Liver (tissue), 9 donors: ENCODE measurements around the gene ARHGAP32. TPM values are rescaled to one million over a fixed set of nuclear protein-coding genes. Genes with fewer than 3 reads are reported as not detected.

Source experiments
- DNase-seq: peaks from one replicate; pipeline ENCODE4 v3.0.0-alpha.2; 2017; ENCODE audit warnings: low spot score
- H3K27ac ChIP-seq, 2 donors: one replicate each; pipeline ENCODE4 v1.7.0; 2013; ENCODE audit warnings: inconsistent platforms in 2 of 2, low read length in 2 of 2, control low read depth in 1 of 2, low read depth in 1 of 2, mild to moderate bottlenecking in 1 of 2
- H3K27me3 ChIP-seq, 4 donors: one replicate each; pipeline versions ENCODE4 v1.6.1 to v1.7.0; 2013; ENCODE audit warnings: low read length in 3 of 4, inconsistent platforms in 1 of 4, mild to moderate bottlenecking in 1 of 4, moderate library complexity in 1 of 4; ENCODE audit not compliant: control insufficient read depth in 4 of 4, insufficient read depth in 4 of 4
- H3K36me3 ChIP-seq, 4 donors: one replicate each; pipeline versions ENCODE4 v1.6.1 to v1.7.0; 2013; ENCODE audit warnings: low read length in 3 of 4, mild to moderate bottlenecking in 3 of 4, low read depth in 1 of 4, moderate library complexity in 1 of 4; ENCODE audit not compliant: control insufficient read depth in 4 of 4, insufficient read depth in 3 of 4
- H3K4me1 ChIP-seq, 4 donors: one replicate each; pipeline versions ENCODE4 v1.6.1 to v1.7.0; 2013; ENCODE audit warnings: low read length in 3 of 4, mild to moderate bottlenecking in 3 of 4, moderate library complexity in 1 of 4; ENCODE audit not compliant: control insufficient read depth in 4 of 4, insufficient read depth in 4 of 4
- H3K4me3 ChIP-seq, 3 donors: one replicate each; pipeline versions ENCODE4 v1.6.1 to v1.7.0; 2013; ENCODE audit warnings: low read length in 3 of 3, control low read depth in 1 of 3, low read depth in 1 of 3, mild to moderate bottlenecking in 1 of 3
- H3K9ac ChIP-seq, 2 donors: one replicate each; pipeline ENCODE4 v1.7.0; 2013; ENCODE audit warnings: low read length in 2 of 2, mild to moderate bottlenecking in 2 of 2, moderate library complexity in 2 of 2, control low read depth in 1 of 2, low read depth in 1 of 2
- H3K9me3 ChIP-seq, 4 donors: one replicate each; pipeline versions ENCODE4 v1.6.1 to v1.7.0; 2013; ENCODE audit warnings: low read length in 3 of 4; ENCODE audit not compliant: control insufficient read depth in 4 of 4
- EGR1 ChIP-seq, 2 donors: IDR thresholded peaks; 2 replicates each; pipeline ENCODE4 v1.6.1; 2016 to 2018; ENCODE audit warnings: antibody characterized with exemption in 2 of 2, low read depth in 2 of 2
- FOXA1 ChIP-seq: IDR thresholded peaks from 2 replicates; pipeline ENCODE4 v1.6.1; 2016; ENCODE audit warnings: antibody characterized with exemption
- FOXA2 ChIP-seq: IDR thresholded peaks from 2 replicates; pipeline ENCODE4 v1.6.1; 2016; ENCODE audit warnings: antibody characterized with exemption
- GABPA ChIP-seq, 2 donors: IDR thresholded peaks in 1 of 2; conservative IDR thresholded peaks in 1 of 2; 2 replicates each; pipeline ENCODE4 v1.6.1; 2016; ENCODE audit warnings: antibody characterized with exemption in 2 of 2, mild to moderate bottlenecking in 1 of 2, moderate library complexity in 1 of 2
- HNF4A ChIP-seq, 2 donors: conservative IDR thresholded peaks; 2 replicates each; pipeline ENCODE4 v1.6.1; 2016; ENCODE audit warnings: antibody characterized with exemption in 2 of 2, mild to moderate bottlenecking in 2 of 2
- HNF4G ChIP-seq: IDR thresholded peaks from 2 replicates; pipeline ENCODE4 v1.6.1; 2016; ENCODE audit warnings: antibody characterized with exemption
- JUND ChIP-seq, 2 donors: IDR thresholded peaks; 2 replicates each; pipeline ENCODE4 v1.6.1; 2016; ENCODE audit warnings: antibody characterized with exemption in 2 of 2
- NR2F2 ChIP-seq: IDR thresholded peaks from 2 replicates; pipeline ENCODE4 v1.6.1; 2016; ENCODE audit warnings: antibody characterized with exemption
- RAD21 ChIP-seq, 2 donors: IDR thresholded peaks; 2 replicates each; pipeline ENCODE4 v1.6.1; 2016; ENCODE audit warnings: antibody characterized with exemption in 2 of 2, mild to moderate bottlenecking in 2 of 2
- RXRA ChIP-seq, 2 donors: IDR thresholded peaks; 2 replicates each; pipeline ENCODE4 v1.6.1; 2017 to 2018; ENCODE audit warnings: antibody characterized with exemption in 2 of 2, mild to moderate bottlenecking in 1 of 2
- SP1 ChIP-seq: IDR thresholded peaks from 2 replicates; pipeline ENCODE4 v1.6.1; 2018; ENCODE audit warnings: antibody characterized with exemption, mild to moderate bottlenecking
- TAF1 ChIP-seq: conservative IDR thresholded peaks from 2 replicates; pipeline ENCODE4 v1.6.1; 2016; ENCODE audit warnings: antibody characterized with exemption, mild to moderate bottlenecking
- YY1 ChIP-seq: IDR thresholded peaks from 2 replicates; pipeline ENCODE4 v1.6.1; 2016; ENCODE audit warnings: antibody characterized with exemption, mild to moderate bottlenecking
- WGBS: extraction: QIAGEN DNeasy Blood & Tissue Kit; methylation state at CpG from one replicate; pipeline ENCODE4 v1.1.7; 2013; 5-methylcytosine and 5-hydroxymethylcytosine counted together
- polyA plus RNA-seq, 2 donors: library from polyadenylated mRNA; stranded (reverse) in 1 of 2; unstranded in 1 of 2; fragments of 200-250 nt in 1 of 2; fragments of >200 nt in 1 of 2; fragmentation: Nextera tagmentation in 1 of 2; extraction: Ambion mirVana in 1 of 2; gene quantifications; one replicate each; pipeline versions ENCODE4 v1.2.1 to v1.2.3, GENCODE V29; 2013 to 2015
- total RNA-seq, 2 donors: library from RNA; depleted of rRNA; stranded (reverse); fragments of >200 nt; gene quantifications; one replicate each; pipeline ENCODE4 v1.2.3, GENCODE V29; 2014
- TF ChIP-seq, protein P1 (sequence below): IDR thresholded peaks from 2 replicates; pipeline ENCODE4 v1.6.1; 2016; ENCODE audit warnings: antibody characterized with exemption, mild to moderate bottlenecking
- TF ChIP-seq, protein P2 (sequence below): IDR thresholded peaks from 2 replicates; pipeline ENCODE4 v1.6.1; 2016; ENCODE audit warnings: antibody characterized with exemption
- TF ChIP-seq, protein P3 (sequence below): fragments of 150-350 bp; IDR thresholded peaks from 2 replicates; pipeline ENCODE4 v1.5.1; 2017; ENCODE audit warnings: improper control_type of control experiment, low read depth, low read length; ENCODE audit not compliant: missing input control
- TF ChIP-seq, protein P4 (sequence below): IDR thresholded peaks from 2 replicates; pipeline ENCODE4 v1.6.1; 2016; ENCODE audit warnings: antibody characterized with exemption
- donor health status: healthy.
- donor health status: healthy.
- donor health status: healthy.
- donor health status: healthy.
- donor health status: healthy.

The ARHGAP32 gene
- total and polyA plus RNA-seq, 4 donors: 1.8 to 13.1 (median 2.6) TPM

- 90% methylated on average over 1 of the region's 1 CpG for WGBS
- no peaks in the 10 kb centered on the region for H3K27me3 ChIP-seq
- H3K4me1 ChIP-seq: no peaks in the 10 kb centered on the region
- H3K9ac ChIP-seq: no peak overlapping the region
- no peak for DNase-seq
- no peak for TF ChIP-seq FOXA1
- TF ChIP-seq, protein P1, sequence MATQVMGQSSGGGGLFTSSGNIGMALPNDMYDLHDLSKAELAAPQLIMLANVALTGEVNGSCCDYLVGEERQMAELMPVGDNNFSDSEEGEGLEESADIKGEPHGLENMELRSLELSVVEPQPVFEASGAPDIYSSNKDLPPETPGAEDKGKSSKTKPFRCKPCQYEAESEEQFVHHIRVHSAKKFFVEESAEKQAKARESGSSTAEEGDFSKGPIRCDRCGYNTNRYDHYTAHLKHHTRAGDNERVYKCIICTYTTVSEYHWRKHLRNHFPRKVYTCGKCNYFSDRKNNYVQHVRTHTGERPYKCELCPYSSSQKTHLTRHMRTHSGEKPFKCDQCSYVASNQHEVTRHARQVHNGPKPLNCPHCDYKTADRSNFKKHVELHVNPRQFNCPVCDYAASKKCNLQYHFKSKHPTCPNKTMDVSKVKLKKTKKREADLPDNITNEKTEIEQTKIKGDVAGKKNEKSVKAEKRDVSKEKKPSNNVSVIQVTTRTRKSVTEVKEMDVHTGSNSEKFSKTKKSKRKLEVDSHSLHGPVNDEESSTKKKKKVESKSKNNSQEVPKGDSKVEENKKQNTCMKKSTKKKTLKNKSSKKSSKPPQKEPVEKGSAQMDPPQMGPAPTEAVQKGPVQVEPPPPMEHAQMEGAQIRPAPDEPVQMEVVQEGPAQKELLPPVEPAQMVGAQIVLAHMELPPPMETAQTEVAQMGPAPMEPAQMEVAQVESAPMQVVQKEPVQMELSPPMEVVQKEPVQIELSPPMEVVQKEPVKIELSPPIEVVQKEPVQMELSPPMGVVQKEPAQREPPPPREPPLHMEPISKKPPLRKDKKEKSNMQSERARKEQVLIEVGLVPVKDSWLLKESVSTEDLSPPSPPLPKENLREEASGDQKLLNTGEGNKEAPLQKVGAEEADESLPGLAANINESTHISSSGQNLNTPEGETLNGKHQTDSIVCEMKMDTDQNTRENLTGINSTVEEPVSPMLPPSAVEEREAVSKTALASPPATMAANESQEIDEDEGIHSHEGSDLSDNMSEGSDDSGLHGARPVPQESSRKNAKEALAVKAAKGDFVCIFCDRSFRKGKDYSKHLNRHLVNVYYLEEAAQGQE: no peak
- no peak for TF ChIP-seq RAD21 (IDR thresholded peaks at IDR 0.05)
- TF ChIP-seq HNF4A (conservative IDR thresholded peaks at IDR 0.05): no peak
- no peak for TF ChIP-seq GABPA (IDR thresholded peaks at IDR 0.05 in 1 of 2, conservative IDR thresholded peaks at IDR 0.05 in 1 of 2)
- no peak for TF ChIP-seq EGR1 (IDR thresholded peaks at IDR 0.05; ENCODE audit: low read depth in 2 of 2)
- TF ChIP-seq TAF1: no peak
- H3K27ac ChIP-seq: no peak overlapping the region
- H3K36me3 ChIP-seq: no peaks in the 10 kb centered on the region
- peaks cover 0 to 9% (median under 1%) of the 10 kb centered on the region in 4 donors for H3K9me3 ChIP-seq
- no peak overlapping the region for H3K4me3 ChIP-seq
These were observed 89.4 kb downstream of the ARHGAP32 start for GRCh38 chr11:129102756-129103155.

DNA sequence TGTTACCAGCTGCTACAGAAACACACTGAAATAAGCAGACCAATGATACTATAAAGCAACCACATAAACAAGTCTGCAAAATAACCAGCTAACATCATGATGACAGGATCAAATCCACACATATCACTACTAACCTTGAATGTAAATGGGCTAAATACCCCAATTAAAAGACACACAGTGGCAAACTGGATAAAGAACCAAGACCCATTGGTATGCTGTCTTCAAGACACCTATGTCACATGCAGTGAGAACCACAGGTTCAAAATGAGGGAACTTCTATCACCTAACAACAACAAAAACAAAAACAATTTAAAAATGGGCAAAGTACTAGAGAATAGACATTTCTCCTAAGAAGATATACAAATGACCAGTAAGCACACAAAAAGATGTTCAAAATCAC is 89.9 kb downstream of the ARHGAP32 start:
- no peaks in the 10 kb centered on the region for H3K36me3 ChIP-seq
- no peak for DNase-seq
- peaks cover 0 to 9% (median under 1%) of the 10 kb centered on the region in 4 donors for H3K9me3 ChIP-seq
- H3K27me3 ChIP-seq: no peaks in the 10 kb centered on the region
- no peak overlapping the region for H3K4me3 ChIP-seq
- TF ChIP-seq JUND (IDR thresholded peaks at IDR 0.05) (no peak), FOXA2 (no peak), YY1 (no peak), TAF1 (no peak), EGR1 (IDR thresholded peaks at IDR 0.05; ENCODE audit: low read depth in 2 of 2) (no peak)
- TF ChIP-seq, protein P2, sequence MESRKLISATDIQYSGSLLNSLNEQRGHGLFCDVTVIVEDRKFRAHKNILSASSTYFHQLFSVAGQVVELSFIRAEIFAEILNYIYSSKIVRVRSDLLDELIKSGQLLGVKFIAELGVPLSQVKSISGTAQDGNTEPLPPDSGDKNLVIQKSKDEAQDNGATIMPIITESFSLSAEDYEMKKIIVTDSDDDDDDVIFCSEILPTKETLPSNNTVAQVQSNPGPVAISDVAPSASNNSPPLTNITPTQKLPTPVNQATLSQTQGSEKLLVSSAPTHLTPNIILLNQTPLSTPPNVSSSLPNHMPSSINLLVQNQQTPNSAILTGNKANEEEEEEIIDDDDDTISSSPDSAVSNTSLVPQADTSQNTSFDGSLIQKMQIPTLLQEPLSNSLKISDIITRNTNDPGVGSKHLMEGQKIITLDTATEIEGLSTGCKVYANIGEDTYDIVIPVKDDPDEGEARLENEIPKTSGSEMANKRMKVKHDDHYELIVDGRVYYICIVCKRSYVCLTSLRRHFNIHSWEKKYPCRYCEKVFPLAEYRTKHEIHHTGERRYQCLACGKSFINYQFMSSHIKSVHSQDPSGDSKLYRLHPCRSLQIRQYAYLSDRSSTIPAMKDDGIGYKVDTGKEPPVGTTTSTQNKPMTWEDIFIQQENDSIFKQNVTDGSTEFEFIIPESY: no peak
- no peak overlapping the region for H3K27ac ChIP-seq
- no peak overlapping the region for H3K9ac ChIP-seq
- H3K4me1 ChIP-seq: no peaks in the 10 kb centered on the region

- 90% methylated on average over 2 of the region's 2 CpGs for WGBS
- no peak overlapping the region for H3K4me3 ChIP-seq
- H3K9ac ChIP-seq: no peak overlapping the region
- H3K4me1 ChIP-seq: no peaks in the 10 kb centered on the region
- H3K36me3 ChIP-seq: peaks cover 0 to 4% (median under 1%) of the 10 kb centered on the region in 4 donors
- no peak overlapping the region for H3K27ac ChIP-seq
- H3K27me3 ChIP-seq: no peaks in the 10 kb centered on the region
- H3K9me3 ChIP-seq: no peaks in the 10 kb centered on the region
- no peak for DNase-seq
- no peak for TF ChIP-seq RAD21 (IDR thresholded peaks at IDR 0.05)
- TF ChIP-seq, protein P1: no peak
- no peak for TF ChIP-seq RXRA (IDR thresholded peaks at IDR 0.05)
- TF ChIP-seq, protein P3, sequence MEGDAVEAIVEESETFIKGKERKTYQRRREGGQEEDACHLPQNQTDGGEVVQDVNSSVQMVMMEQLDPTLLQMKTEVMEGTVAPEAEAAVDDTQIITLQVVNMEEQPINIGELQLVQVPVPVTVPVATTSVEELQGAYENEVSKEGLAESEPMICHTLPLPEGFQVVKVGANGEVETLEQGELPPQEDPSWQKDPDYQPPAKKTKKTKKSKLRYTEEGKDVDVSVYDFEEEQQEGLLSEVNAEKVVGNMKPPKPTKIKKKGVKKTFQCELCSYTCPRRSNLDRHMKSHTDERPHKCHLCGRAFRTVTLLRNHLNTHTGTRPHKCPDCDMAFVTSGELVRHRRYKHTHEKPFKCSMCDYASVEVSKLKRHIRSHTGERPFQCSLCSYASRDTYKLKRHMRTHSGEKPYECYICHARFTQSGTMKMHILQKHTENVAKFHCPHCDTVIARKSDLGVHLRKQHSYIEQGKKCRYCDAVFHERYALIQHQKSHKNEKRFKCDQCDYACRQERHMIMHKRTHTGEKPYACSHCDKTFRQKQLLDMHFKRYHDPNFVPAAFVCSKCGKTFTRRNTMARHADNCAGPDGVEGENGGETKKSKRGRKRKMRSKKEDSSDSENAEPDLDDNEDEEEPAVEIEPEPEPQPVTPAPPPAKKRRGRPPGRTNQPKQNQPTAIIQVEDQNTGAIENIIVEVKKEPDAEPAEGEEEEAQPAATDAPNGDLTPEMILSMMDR: no peak
- no peak for TF ChIP-seq FOXA1
- no peak for TF ChIP-seq HNF4A (conservative IDR thresholded peaks at IDR 0.05)
- no peak for TF ChIP-seq NR2F2
- TF ChIP-seq TAF1: no peak
- no peak for TF ChIP-seq SP1
- TF ChIP-seq FOXA2: no peak
- no peak for TF ChIP-seq HNF4G
- TF ChIP-seq JUND (IDR thresholded peaks at IDR 0.05): no peak
- TF ChIP-seq, protein P4, sequence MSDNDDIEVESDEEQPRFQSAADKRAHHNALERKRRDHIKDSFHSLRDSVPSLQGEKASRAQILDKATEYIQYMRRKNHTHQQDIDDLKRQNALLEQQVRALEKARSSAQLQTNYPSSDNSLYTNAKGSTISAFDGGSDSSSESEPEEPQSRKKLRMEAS: no peak
- no peak for TF ChIP-seq EGR1 (IDR thresholded peaks at IDR 0.05; ENCODE audit: low read depth in 2 of 2)
- no peak for TF ChIP-seq YY1
These were observed 98.8 kb downstream of the ARHGAP32 start for GRCh38 chr11:129093283-129093682.
